GM19397 (cell line): ENCODE results near the gene RND1.

ENCODE experiments used
- ATAC-seq: cut with Tn5 transposase; IDR thresholded peaks from one replicate; pipeline ENCODE4 v1.9.1; 2021; ENCODE audit warnings: mild to moderate bottlenecking, moderate library complexity; ENCODE audit not compliant: unreplicated experiment

The RND1 gene

DNA sequence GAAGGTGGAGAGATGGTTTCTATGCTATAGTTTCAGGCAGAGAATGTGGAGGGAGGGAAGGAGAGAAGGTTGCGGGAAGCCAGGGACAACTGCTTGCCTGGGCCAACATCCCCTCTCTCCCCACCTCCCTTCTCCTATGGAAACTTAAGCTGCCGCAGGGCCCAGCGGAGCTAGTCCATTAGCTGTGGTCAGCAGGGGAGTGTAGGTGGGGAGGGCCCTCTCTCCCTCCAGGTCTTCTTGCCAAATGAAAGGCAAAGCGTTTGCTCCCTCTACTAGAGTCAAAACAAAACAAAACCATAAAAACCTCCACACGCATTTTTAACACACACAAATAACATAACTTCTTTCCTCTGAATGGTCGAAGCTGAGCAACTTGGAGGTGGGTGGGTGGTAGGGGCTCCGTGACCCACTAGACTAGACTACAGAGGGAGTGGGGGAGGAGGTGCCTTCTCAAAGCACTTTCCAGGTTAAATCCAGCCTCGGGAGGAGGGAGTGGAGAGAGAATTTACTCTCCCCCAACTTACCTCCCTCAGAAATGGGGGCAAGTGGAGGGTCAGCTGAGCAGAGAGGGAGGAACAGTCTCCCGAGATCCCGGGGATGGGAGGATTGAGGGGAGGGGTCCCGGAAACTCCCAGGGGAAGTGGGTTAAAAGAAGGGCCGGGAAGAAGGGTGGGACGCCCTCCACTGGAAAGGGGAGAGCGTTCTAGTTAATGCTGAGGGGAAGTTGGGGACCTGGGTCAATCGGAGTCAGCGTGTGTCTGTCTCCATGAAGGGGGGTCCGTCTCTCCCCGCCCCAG is 52.0 kb downstream of the RND1 start:
- no peak for ATAC-seq

DNA sequence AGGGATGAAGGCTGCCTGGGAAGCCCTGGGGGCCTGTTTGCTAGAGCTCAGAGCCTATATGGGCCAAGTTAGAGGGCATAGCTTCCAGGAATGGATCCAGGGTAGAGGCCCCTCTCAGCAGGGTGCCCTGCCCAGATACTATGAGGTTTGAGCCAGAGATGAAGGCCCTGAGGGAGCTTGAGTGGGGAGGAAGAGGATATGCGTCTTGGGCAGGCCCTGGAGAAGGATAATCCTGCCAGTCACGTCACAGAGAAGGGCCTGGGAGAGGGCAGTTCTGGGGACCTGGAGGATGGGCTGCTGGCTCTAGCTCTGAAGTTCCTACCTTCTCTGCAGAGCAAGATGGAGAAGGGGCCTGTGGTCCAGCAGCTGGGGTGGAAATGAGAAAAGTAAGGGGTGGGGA is 53.3 kb downstream of the RND1 start:
- ATAC-seq = no peak

DNA sequence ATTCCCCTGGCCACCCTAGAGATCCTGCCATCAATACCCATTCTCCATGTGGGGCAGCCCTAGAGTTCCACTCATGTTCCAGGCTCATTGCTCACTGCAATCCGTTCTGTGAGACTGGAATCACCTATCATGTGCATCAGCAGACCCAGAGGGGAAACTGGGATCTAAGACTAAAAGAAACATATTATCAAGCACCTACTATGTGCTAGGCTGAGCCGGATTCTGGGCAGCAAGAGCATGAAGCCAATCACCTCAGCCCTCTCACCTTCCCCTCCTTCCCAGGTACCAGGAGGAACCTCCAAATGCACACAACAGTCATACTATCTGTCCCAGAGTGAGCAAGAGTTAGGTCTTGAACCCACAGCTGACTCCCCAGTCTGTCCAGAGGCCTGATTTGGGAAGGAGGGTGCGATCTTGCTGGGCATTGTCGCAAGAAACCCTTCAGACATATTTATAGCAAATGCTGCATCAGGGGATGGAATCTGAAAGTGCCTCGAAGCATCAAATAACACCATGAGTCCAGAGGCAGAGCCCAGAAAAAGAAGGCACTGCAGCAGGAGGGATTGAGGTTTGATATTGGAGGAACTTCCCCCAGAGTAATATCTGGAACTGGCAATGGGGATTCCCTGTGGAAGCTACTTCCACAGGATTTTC is 54.1 kb downstream of the RND1 start:
- ATAC-seq = no peak

DNA sequence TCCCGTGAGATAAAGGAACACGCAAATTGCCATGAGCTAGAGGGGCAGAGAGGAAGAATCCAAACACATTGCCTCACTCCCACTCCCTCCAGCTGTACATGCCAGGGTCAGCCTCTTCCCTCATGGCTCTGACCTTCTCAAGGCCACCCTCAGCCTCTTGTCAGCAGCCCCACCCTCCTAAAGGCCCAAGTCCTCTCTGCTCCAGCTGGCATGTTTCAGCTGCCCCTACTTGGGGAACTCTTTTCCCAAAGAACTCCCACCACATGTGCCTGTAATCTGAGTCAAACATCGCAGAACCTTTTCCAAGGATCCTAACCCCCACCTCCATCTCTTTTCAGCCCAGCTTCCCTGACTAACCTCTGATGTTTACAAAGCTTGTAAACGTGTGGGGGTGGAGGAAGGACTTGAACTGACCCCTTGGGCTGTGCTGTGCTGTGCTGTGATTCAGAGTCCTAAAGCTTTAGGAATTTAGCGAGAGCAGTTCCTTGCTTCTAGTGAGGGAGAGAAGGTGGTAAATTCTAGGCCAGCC is 54.7 kb downstream of the RND1 start:
- ATAC-seq = no peak

DNA sequence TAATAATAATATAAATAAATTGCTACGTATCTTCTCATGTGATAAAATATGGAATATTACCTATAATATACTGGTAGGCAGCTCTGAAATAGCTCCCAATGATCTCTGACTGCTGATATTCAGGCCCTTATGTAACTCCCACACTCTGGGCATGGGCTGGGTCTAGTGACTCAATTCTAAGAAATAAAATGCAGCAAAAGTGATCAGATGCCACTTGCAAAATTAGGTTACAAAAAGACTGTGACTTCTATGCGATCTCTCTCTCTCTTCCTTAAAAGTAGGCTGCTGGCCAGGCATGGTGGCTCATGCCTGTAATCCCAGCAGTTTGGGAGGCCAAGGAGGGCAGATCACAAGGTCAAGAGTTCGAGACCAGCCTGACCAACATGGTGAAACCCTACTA is 57.7 kb downstream of the RND1 start:
- ATAC-seq = no peak
